Measurements from ENCODE around the gene RALA.
"Not testable (repeated sequence)": the region's sequence is repeated elsewhere in the genome, so short reads cannot be mapped to it uniquely, and the experiment has no call there.

- not testable (repeated sequence) for TF ChIP-seq CTCF (conservative IDR thresholded peaks at IDR 0.05 in 1 of 2, IDR thresholded peaks at IDR 0.05 in 1 of 2; ENCODE audit: extremely low read depth in 1 of 2, insufficient read depth in 1 of 2, low read depth in 1 of 2, low read length in 2 of 2); EZH2 (IDR thresholded peaks at IDR 0.05; ENCODE audit: borderline replicate concordance, low read length)
Observed at GRCh38 chr7:39753237-39753636, 129.9 kb downstream of the RALA start.

Measured in mammary epithelial cell (primary cell).